Activated CD8-positive, alpha-beta memory T cell treated with anti-CD3 and anti-CD28 coated beads, Interleukin-2, amount 50 U/mL, for 1 hour (primary cell): Measurements from ENCODE around the gene ITGA2B.
"Not testable (repeated sequence)": the region's sequence is repeated elsewhere in the genome, so short reads cannot be mapped to it uniquely, and the experiment has no call there.

Source experiments
- DNase-seq: peaks from one replicate; pipeline ENCODE4 v3.0.0-alpha.2; 2020; ENCODE audit errors: extremely low read depth

ITGA2B gene

DNA sequence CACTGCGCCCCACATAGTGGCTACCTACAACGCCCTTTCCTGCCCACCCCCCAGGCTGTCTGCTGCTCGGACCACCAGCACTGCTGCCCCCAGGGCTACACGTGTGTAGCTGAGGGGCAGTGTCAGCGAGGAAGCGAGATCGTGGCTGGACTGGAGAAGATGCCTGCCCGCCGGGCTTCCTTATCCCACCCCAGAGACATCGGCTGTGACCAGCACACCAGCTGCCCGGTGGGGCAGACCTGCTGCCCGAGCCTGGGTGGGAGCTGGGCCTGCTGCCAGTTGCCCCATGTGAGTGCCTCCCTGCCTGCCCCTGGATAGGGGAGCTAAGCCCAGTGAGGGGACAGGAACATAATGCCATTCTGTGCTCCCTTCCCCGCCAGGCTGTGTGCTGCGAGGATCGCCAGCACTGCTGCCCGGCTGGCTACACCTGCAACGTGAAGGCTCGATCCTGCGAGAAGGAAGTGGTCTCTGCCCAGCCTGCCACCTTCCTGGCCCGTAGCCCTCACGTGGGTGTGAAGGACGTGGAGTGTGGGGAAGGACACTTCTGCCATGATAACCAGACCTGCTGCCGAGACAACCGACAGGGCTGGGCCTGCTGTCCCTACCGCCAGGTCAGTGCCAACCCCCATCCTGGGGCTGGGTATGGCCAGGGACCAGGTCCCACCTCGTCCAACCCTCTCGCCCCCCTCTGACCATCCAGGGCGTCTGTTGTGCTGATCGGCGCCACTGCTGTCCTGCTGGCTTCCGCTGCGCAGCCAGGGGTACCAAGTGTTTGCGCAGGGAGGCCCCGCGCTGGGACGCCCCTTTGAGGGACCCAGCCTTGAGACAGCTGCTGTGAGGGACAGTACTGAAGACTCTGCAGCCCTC, 37.3 kb downstream of the ITGA2B start:
- no peak for DNase-seq

DNA sequence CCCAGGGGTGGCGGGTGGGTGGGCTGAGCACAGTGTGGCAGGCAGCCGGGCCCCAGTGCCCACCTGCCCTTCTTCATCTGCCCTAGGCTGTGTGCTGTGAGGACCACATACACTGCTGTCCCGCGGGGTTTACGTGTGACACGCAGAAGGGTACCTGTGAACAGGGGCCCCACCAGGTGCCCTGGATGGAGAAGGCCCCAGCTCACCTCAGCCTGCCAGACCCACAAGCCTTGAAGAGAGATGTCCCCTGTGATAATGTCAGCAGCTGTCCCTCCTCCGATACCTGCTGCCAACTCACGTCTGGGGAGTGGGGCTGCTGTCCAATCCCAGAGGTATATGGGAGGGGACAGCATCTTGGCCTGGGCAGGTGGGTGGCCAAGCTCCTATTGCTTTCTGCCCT, 38.0 kb downstream of the ITGA2B start:
- DNase-seq: no peak

DNA sequence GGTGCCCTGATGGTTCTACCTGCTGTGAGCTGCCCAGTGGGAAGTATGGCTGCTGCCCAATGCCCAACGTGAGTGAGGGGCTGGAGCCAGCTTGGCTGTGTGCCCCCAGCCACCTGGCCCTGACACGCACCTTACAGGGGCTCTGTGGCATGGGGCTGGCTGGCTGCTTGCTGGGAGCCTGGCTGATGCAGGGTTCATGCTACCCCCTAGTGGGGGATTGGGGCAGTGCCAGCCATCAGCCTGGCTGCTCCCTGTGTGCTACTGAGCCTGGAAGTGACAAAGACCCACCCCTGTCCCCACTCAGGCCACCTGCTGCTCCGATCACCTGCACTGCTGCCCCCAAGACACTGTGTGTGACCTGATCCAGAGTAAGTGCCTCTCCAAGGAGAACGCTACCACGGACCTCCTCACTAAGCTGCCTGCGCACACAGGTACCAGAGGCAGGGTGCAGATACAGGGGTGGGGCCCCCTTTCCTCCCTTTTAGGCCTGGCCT, 38.7 kb downstream of the ITGA2B start:
- DNase-seq: peak; percentile 24

DNA sequence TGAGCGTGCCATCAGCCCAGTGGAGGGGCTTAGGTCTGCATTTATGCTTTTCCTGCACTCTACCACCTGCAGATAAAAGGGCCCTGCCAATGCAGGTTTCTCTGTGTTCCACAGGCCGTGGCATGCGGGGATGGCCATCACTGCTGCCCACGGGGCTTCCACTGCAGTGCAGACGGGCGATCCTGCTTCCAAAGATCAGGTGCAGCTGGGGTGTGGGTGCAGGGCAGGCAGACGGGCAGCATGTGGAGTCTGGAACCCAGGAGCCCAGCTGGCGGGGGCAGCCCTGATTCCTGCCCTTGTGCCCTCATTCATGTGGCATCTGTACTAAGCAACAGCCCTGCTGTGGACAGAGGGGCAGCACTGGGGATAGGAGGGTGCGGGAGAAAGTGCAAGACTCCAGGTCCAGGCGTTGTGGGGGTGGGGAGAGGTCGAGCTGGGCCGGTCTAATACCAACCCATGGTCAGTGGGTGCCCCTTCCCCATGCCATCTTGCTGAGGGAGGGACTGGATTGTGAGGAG, 39.8 kb downstream of the ITGA2B start:
- DNase-seq: no peak

DNA sequence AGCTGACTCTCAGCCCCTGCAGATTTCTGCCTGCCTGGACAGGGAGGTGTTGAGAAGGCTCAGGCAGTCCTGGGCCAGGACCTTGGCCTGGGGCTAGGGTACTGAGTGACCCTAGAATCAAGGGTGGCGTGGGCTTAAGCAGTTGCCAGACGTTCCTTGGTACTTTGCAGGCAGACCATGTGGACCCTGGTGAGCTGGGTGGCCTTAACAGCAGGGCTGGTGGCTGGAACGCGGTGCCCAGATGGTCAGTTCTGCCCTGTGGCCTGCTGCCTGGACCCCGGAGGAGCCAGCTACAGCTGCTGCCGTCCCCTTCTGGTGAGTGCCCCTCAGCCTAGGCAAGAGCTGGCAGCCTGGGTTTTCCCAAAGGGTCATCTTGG, 40.5 kb downstream of the ITGA2B start:
- DNase-seq: no peak

DNA sequence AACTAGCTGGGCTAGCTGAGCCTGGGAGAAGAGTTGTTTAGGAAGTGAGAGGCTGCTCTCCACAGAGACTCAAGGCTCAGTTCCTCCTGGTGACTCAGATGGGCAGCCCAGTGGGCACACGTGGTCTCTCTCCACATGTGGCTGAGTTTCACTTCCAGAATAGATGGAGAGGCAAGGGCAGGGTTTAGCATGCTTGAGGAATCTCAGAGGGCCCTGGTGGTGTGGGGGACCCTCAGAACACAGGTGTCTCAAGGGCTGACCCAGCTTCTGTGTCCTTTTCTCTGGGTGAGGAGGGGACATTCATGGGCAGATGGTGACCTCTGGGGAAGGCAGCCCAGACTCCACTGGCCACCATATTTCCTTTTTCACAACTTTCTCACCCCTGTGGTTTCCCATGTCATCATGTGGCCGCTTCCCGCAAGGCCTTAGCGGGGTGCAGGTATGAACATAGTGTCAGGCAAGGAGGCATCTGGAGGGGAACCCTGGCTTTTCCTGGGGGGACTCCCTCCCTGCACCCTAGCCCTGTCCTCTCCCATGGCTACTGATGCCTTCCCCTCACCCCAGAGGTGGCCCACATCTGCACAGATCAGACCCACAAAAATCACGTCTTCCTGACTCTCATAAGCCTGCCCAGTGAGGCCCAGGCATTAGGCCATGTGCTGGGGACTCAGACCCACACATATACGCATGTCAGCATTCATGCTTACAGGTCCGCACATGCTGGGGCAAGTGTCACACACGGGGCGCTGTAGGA, 41.0 kb downstream of the ITGA2B start:
- DNase-seq: no peak

DNA sequence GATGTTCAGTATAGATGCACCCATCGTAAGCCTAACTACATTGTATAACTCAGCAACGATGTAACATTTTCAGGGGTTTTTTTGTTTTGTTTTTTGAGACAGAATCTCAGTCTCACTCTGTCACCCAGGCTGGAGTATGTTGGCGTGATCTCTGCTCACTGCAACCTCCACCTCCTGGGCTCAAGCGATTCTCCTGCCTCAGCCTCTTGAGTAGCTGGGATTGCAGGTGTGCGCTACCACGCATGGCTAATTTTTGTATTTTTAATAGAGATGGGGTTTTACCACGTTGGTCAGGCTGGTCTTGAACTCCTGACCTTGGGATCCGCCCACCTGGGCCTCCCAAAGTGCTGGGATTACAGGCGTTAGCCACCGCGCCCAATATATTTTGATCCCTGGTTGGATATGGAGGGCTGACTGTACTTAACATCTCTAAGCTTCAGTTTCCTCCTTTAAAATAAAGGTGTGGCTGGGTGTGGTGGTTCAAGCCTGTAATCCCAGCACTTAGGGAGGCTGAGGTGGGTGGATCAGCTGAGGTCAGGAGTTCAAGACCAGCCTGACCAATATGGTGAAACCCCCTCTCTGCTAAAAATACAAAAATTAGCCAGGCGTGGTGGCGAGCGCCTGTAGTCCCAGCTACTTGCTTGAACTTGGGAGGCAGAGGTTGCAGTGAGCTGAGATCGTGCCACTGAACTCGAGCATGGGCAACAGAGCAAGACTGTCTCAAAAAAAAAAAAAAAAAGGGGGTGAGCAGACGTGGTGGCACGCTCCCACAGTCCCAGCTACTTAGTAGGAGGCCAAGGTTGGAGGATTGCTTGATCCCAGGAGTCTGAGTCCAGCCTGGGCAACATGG, 42.0 kb downstream of the ITGA2B start:
- DNase-seq: not testable (repeated sequence)

DNA sequence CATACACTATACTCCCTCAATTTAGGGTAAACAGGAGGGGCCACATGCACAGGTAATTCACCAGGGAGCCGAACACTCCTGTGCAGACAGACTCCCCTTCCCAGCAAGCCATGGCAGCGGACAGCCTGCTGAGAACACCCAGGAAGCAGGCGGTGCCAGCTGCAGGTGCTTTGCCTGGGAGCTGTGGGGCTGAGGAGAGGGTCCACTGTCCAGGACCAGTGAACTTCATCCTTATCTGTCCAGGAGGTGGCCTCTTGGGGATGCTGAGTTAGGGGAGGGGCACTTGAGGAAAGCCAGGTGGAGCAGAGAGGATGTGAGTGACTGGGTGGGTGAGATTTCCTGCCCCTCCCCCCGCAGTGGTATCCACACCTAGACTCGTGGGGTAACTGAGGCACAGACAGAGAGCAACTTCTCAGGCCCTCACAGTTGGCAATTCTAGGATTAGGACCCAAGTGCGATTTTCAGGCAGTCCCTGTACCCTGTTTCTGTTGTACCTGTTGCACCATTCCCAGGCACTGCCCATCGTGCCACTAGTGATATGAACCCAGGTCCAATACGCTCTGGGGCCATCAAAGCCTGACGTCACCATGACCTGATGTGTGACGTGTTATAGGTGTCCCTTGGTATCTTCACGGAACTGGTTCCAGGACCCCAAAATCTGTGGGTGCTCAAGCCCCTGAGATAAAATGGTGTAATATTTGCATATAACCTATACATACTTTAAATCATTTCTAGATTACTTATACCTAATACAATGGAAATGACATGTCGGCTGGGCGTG, 43.2 kb downstream of the ITGA2B start:
- no peak for DNase-seq

DNA sequence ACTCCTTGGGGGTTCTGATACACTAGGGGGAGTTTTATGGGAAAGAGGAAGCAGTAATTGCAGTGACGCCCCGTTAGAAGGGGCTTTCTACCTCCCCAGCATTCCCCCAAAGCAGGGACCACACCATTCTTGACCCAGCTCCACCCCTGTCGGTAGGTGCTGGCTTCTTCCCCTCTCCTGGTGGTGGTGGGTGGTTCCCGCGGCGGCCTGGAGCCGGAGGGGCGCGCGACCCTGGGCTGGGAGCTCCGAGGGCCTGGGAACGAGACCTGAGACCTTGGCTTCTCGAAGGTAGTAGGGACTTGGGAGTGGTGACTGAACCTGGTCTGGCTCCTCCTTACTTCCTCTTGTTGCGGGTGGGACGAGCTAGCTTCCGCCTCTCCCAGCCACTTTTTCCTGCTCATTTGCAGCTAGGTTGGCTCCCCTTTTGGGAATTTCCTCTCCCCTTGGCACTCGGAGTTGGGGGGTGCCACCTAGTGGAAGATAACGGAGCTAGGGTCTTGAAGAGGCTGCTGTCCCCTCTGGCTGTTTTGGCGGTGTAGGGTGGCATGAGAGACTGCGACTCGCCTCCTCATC, 43.9 kb downstream of the ITGA2B start:
- no peak for DNase-seq

DNA sequence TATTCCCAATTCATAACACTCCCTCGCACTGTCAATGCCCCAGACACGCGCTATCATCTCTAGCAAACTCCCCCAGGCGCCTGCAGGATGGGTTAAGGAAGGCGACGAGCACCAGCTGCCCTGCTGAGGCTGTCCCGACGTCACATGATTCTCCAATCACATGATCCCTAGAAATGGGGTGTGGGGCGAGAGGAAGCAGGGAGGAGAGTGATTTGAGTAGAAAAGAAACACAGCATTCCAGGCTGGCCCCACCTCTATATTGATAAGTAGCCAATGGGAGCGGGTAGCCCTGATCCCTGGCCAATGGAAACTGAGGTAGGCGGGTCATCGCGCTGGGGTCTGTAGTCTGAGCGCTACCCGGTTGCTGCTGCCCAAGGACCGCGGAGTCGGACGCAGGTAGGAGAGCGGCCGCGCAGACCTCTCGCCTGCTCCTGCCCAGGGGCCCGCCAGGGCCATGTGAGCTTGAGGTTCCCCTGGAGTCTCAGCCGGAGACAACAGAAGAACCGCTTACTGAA, 44.5 kb downstream of the ITGA2B start, which contains the start of gene GRN:
Gene GRN, plus strand, starts transcription at position 364 of the 515 bp plus-strand sequence. CDS start 3,863 bp downstream, outside the sequence.
- DNase-seq: peak; percentile 55

DNA sequence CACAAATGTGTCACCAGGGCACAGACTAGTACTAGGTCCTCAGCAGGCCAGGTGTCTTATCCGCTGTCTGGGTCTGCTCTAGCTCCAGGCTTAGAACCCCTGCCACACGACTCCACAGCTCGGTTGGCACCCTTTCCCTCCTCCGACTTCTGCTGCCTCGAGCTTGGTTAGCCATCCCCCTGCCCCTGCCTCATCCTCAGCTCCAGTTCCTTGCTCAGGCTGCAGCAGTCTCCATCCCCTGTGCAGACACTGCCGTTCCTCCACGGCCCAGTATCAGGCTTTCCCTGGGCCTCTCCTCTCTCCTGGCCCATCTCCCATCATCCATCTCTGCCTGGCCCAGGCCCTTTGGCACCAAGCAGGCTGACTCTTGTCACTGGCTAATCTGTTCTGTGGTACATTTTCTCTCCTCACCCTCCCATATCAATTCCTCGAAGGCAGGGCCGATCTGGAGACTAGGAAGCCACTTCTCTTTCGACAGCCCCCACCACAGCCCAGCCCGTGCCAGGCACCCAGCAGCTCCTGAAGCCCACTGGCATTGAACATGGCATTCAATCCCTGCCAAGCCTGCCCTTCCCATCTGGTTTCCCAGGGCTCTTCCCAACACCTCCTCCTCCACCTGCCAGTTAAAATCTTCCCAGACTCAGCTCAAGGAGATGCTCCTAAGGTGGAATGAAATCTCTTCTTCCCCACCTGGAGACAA, 45.8 kb downstream of the ITGA2B start:
- DNase-seq: no peak

DNA sequence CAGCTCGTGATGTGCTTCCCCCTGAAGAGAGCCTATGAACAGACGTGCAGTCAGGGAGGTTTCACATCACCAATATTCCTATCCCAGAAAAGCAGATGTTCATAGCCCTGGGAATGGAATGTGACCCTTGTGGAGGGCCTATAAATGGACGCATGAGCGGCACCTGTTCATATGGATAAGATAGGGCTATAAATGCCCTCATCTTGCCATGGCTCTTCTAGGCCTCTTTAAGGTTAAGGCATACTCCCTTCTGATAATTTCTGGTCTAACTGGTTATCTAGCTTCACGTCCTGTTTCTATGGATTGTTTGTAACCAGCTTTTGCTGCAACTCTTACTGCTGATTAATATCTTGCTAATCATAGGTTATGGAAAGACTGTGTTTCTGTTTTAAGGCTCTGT, 48.9 kb downstream of the ITGA2B start:
- not testable (repeated sequence) for DNase-seq

DNA sequence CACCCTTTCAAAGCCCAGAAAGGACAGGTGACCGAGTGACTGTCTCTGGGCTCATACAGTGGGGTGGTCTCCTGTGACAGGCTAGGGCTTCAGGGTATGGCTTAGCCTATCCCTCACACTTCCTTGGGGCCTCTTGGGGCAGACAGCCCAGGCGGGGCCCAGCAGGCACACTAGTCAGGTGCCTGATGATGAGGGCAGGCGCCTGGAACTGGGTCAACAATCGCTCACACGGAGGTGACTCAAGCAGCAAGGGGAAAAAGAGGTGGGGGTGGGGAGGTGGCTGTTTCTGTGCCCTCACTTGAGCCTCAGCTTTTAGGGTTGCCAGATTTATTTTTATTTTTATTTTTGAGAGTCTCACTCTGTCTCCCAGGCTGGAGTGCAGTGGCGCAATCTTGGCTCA, 50.7 kb downstream of the ITGA2B start:
- no peak for DNase-seq

DNA sequence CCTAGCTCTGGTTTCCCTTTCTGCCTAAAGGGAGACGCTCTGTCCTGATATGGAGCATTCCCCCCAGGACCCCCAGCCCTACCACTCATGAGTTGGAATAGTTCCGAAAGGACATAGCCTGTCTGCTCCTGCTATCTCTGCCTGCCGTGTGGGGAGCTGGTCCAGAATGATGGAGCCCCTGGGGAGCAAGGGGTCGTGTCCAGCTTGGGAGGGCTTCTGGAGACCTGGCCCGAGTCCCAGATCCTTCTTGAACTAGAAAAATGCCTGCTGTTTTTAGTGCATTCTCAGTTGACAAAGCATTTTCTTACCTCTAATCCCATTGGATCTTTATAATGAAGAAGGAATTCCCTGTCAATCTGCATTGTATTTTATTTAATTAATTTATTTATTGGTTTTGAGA, 53.5 kb downstream of the ITGA2B start:
- DNase-seq: no peak

DNA sequence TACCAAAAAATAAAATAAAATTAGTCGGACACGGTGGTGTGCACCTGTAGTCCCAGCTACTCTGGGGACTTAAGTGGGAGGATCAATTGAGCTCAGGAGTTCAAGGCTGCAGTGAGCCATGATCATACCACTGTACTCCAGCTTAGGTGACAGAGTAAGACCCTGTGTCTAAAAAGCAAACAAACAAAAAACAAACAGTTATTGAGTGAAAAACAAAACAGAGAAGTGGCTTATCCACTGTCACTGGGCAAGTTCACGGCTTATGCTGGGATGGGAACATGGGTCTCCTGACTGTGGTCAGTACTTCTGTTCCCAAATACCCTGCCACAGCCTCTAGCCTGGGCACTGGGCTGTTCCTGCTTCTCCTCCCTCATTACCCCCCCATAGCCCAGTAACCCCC, 53.9 kb downstream of the ITGA2B start:
- no peak for DNase-seq

DNA sequence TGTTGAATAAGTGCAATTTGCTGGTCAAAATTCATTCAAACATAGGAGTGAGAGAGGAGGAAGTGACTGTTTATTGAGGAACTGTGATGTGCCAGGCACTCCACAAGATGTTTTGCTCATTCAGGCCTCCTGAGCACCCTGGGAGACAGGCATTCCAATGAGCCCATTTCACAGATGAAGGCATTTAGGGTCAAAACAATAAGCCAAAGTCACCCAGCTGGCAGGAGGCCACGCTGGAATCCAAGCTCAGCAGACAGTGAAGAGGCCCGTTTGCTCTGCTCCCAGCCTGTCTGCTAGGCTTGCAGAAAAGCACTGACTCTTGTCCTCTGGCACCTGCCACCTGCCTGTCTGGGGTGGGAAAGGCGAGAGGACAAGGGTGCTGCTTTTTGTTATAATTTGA, 54.7 kb downstream of the ITGA2B start:
- DNase-seq: no peak

DNA sequence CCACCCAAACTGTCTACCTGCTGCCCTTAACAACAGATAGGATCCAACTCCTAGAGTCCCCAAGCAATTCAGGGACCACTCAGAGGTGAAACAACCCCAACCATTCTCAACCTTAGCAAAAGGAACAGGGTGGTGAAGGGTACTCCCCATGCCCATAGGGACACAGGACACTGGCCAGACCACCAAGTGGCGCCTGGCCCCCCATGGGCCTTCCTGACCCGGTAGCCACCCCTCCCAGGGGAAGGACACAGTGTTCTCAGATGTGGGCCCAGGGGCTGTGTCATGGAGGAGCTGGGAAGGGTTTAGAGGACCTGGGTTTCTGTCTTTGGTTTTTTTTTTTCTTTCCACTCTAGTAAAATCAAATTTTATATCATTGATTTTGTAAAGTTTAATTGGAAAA, 55.1 kb downstream of the ITGA2B start:
- no peak for DNase-seq

DNA sequence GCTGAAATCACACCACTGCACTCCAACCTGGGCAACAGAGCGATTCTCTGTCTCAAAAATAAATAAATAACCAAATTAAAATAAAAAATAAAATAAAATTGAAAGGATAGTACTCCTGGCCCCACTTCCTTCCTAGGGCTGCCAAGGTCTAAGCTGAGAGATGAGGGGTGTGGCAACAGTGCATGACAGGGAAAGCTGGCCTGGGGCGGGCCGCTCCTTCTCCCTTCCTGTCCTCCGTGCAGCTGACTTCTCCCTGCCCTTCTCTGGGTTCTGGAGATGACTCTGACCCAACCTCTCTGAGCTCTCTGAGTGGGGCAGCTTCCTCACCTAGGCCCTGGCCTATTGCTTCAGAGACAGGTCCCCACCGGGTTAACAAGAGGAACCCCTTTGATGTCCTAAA, 56.1 kb downstream of the ITGA2B start:
- no peak for DNase-seq

DNA sequence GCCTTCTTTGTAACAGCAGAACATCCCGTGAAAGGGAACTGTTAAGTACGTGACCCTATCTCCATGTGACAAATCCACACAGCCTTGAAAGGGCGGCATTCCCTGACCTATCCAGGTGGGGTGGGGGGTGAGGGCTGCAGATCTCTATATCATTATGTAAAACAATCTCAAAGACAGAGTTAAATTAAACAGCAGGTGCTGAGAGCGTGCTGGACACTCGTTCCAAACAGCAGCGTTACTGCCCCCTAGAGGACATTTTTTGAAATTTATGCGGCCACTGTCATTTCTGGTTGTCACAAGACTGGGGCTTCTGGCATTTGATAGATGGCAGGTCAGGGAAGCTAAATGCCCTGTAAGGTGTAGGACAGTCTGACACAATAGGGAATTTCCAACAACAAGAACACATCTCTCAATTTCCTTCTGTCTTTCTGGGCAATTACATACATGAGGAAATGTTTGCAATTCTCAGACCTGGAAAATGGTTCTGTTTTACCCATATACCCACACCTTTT, 58.1 kb downstream of the ITGA2B start:
- DNase-seq: no peak
